H1 (cell line): ENCODE results near the gene RBCK1. TPM values are rescaled to one million over a fixed set of nuclear protein-coding genes. Genes with fewer than 3 reads are reported as not detected.

Experiments used
- CTCF ChIA-PET: fragments of 300-600 bp; sonication (Branson Sonifier 250); formaldehyde crosslinking; loops from one replicate; lab custom pipeline; 2021; ENCODE audit not compliant: partially characterized antibody; lab: Charles Lee
- POLR2A ChIA-PET: fragments of 300-600 bp; sonication (Branson Sonifier 250); formaldehyde crosslinking; loops from one replicate; lab custom pipeline; 2021; ENCODE audit warnings: inconsistent platforms; ENCODE audit not compliant: partially characterized antibody; lab: Charles Lee
- DNase-seq, 2 experiments: peaks; one replicate each; pipeline versions ENCODE4 v3.0.0 to v3.0.0-alpha.2; 2010 to 2022; ENCODE audit warnings: low spot score in 2 of 2, low read depth in 1 of 2, mixed read lengths in 1 of 2
- FAIRE-seq: peaks from 2 replicates; lab custom pipeline; 2011; peaks lifted over from hg19 to GRCh38; lab: Jason Lieb, UNC
- H2AFZ ChIP-seq: 2 replicates; pipeline ENCODE4 v1.8.1; 2012; ENCODE audit warnings: low read length, inconsistent platforms
- H2AK5ac ChIP-seq: 2 replicates; pipeline ENCODE4 v1.6.1; 2013; ENCODE audit warnings: low read depth, low read length
- H2BK120ac ChIP-seq: replicated peaks from 2 replicates; pipeline ENCODE3; 2013; ENCODE audit warnings: low read depth, low read length, inconsistent platforms
- H2BK12ac ChIP-seq: 2 replicates; pipeline ENCODE4 v1.6.1; 2013; ENCODE audit warnings: low read depth, low read length
- H2BK15ac ChIP-seq: 2 replicates; pipeline ENCODE4 v1.6.1; 2013; ENCODE audit warnings: low read length
- H2BK20ac ChIP-seq: 2 replicates; pipeline ENCODE4 v1.6.1; 2013; ENCODE audit warnings: low read length
- H2BK5ac ChIP-seq: 2 replicates; pipeline ENCODE4 v1.6.1; 2013; ENCODE audit warnings: low read depth, low read length
- H3K14ac ChIP-seq: 2 replicates; pipeline ENCODE4 v1.6.1; 2013; ENCODE audit warnings: inconsistent platforms; ENCODE audit not compliant: insufficient read length
- H3K18ac ChIP-seq: 2 replicates; pipeline ENCODE4 v1.6.1; 2013; ENCODE audit warnings: low read length; ENCODE audit errors: extremely low read depth
- H3K23ac ChIP-seq: 2 replicates; pipeline ENCODE4 v1.6.1; 2013; ENCODE audit warnings: inconsistent platforms; ENCODE audit not compliant: insufficient read length
- H3K23me2 ChIP-seq: 2 replicates; pipeline ENCODE4 v1.6.1; 2013; ENCODE audit warnings: low read depth, low read length
- H3K27ac ChIP-seq: 2 replicates; pipeline ENCODE4 v1.6.1; 2011; ENCODE audit warnings: low read depth, low read length, inconsistent platforms
- H3K27me3 ChIP-seq, 4 experiments: replicated peaks in 1 of 4; 1 replicate in 1 of 4; 2 replicates in 3 of 4; pipeline versions ENCODE4 v1.6.1 to v1.8.1; 2011 to 2013; ENCODE audit warnings: low read length in 3 of 4, mild to moderate bottlenecking in 3 of 4, inconsistent platforms in 2 of 4, mixed read lengths in 2 of 4, moderate library complexity in 1 of 4; ENCODE audit not compliant: control insufficient read depth in 3 of 4, insufficient read depth in 3 of 4; ENCODE audit errors: extremely low read depth in 1 of 4
- H3K36me3 ChIP-seq, 4 experiments: 2 replicates each; pipeline versions ENCODE4 v1.6.1 to v1.8.1; 2011 to 2013; ENCODE audit warnings: mild to moderate bottlenecking in 4 of 4, low read length in 3 of 4, moderate library complexity in 2 of 4, control low read depth in 1 of 4, inconsistent platforms in 1 of 4; ENCODE audit not compliant: insufficient read depth in 4 of 4, control insufficient read depth in 2 of 4
- H3K4ac ChIP-seq: replicated peaks from 2 replicates; pipeline ENCODE3; 2013; ENCODE audit warnings: low read length, low read depth, mixed read lengths, inconsistent platforms; ENCODE audit not compliant: insufficient read length
- H3K4me1 ChIP-seq, 4 experiments: replicated peaks in 1 of 4; 1 replicate in 1 of 4; 2 replicates in 3 of 4; pipeline versions ENCODE4 v1.6.1 to v1.8.1; 2011 to 2013; ENCODE audit warnings: low read length in 3 of 4, inconsistent platforms in 2 of 4, mixed read lengths in 1 of 4; ENCODE audit not compliant: insufficient read depth in 4 of 4, control insufficient read depth in 3 of 4
- H3K4me2 ChIP-seq, 2 experiments: 2 replicates each; pipeline versions ENCODE4 v1.6.1 to v1.8.1; 2011 to 2013; ENCODE audit warnings: low read depth in 2 of 2, low read length in 2 of 2, control low read depth in 1 of 2, inconsistent platforms in 1 of 2, mild to moderate bottlenecking in 1 of 2; ENCODE audit not compliant: insufficient read depth in 1 of 2
- H3K4me3 ChIP-seq, 4 experiments: fragments of 200-600, 300-600 bp in 1 of 4; sonication (generic), shearing (Covaris generic), sonication (Bioruptor Twin) in 1 of 4; 2 replicates each; pipeline versions ENCODE4 v1.5.1 to v1.8.1; 2011 to 2016; ENCODE audit warnings: low read length in 4 of 4, low read depth in 3 of 4, control low read depth in 2 of 4, inconsistent platforms in 2 of 4, mild to moderate bottlenecking in 2 of 4, mixed read lengths in 1 of 4, moderate library complexity in 1 of 4; ENCODE audit not compliant: insufficient read depth in 2 of 4; ENCODE audit errors: extremely low read depth in 1 of 4
- H3K56ac ChIP-seq: replicated peaks from 2 replicates; pipeline ENCODE3; 2013; ENCODE audit warnings: low read depth, mild to moderate bottlenecking, mixed read lengths, low read length, inconsistent platforms; ENCODE audit not compliant: insufficient read length
- H3K79me1 ChIP-seq: 2 replicates; pipeline ENCODE4 v1.6.1; 2013; ENCODE audit warnings: low read depth, low read length, control low read depth
- H3K79me2 ChIP-seq, 2 experiments: 2 replicates each; pipeline versions ENCODE4 v1.6.1 to v1.8.1; 2012 to 2013; ENCODE audit warnings: low read length in 2 of 2, mild to moderate bottlenecking in 2 of 2, inconsistent platforms in 1 of 2; ENCODE audit not compliant: insufficient read depth in 2 of 2, control insufficient read depth in 1 of 2
- H3K9ac ChIP-seq, 4 experiments: replicated peaks in 1 of 4; 1 replicate in 1 of 4; 2 replicates in 3 of 4; pipeline versions ENCODE4 v1.6.1 to v1.8.1; 2011 to 2013; ENCODE audit warnings: low read depth in 3 of 4, low read length in 3 of 4, control low read depth in 2 of 4, mild to moderate bottlenecking in 2 of 4, moderate library complexity in 2 of 4, inconsistent platforms in 1 of 4; ENCODE audit errors: extremely low read depth in 1 of 4
- H3K9me3 ChIP-seq, 2 experiments: 2 replicates each; pipeline versions ENCODE4 v1.6.1 to v1.8.1; 2012 to 2013; ENCODE audit warnings: mild to moderate bottlenecking in 2 of 2, moderate library complexity in 2 of 2, control low read depth in 1 of 2, inconsistent platforms in 1 of 2, low read depth in 1 of 2, low read length in 1 of 2, mixed read lengths in 1 of 2; ENCODE audit not compliant: insufficient read depth in 2 of 2
- H4K20me1 ChIP-seq, 2 experiments: replicated peaks in 1 of 2; 2 replicates each; pipeline versions ENCODE3 to v1.8.1; 2011 to 2013; ENCODE audit warnings: inconsistent platforms in 2 of 2, low read length in 2 of 2, mild to moderate bottlenecking in 1 of 2; ENCODE audit not compliant: insufficient read depth in 2 of 2, control insufficient read depth in 1 of 2
- H4K5ac ChIP-seq: 2 replicates; pipeline ENCODE4 v1.6.1; 2013; ENCODE audit warnings: low read length, low read depth, mixed read lengths, inconsistent platforms; ENCODE audit not compliant: insufficient read length
- H4K8ac ChIP-seq: 2 replicates; pipeline ENCODE4 v1.8.0; 2013; ENCODE audit warnings: mild to moderate bottlenecking, moderate library complexity, low read length, inconsistent platforms; ENCODE audit not compliant: insufficient read depth; ENCODE audit errors: extremely low read depth
- H4K91ac ChIP-seq: replicated peaks from 2 replicates; pipeline ENCODE3; 2013; ENCODE audit warnings: low read length, mixed read lengths, inconsistent platforms; ENCODE audit not compliant: insufficient read length
- BCL11A ChIP-seq, 2 experiments: IDR thresholded peaks; one replicate each; pipeline ENCODE4 v1.6.1; 2011; ENCODE audit warnings: low read depth in 2 of 2, low read length in 2 of 2, mild to moderate bottlenecking in 2 of 2
- FOSL1 ChIP-seq: IDR thresholded peaks from 2 replicates; pipeline ENCODE4 v1.6.1; 2011; ENCODE audit warnings: mild to moderate bottlenecking, low read depth, low read length, moderate library complexity; ENCODE audit not compliant: insufficient read depth
- HDAC2 ChIP-seq, 2 experiments: fragments of 300-600 bp in 1 of 2; sonication (generic) in 1 of 2; IDR thresholded peaks; 2 replicates each; pipeline ENCODE4 v1.6.1; 2011 to 2012; ENCODE audit warnings: low read depth in 2 of 2, low read length in 2 of 2, mild to moderate bottlenecking in 2 of 2, moderate library complexity in 2 of 2, borderline replicate concordance in 1 of 2, inconsistent platforms in 1 of 2
- MAX ChIP-seq: IDR thresholded peaks from 2 replicates; pipeline ENCODE4 v1.6.1; 2012; ENCODE audit warnings: inconsistent platforms
- RFX5 ChIP-seq: IDR thresholded peaks from 2 replicates; pipeline ENCODE4 v1.6.1; 2011; ENCODE audit warnings: low read depth, low read length, improper control_type of control experiment, borderline replicate concordance
- SP1 ChIP-seq: IDR thresholded peaks from 2 replicates; pipeline ENCODE4 v1.6.1; 2011; ENCODE audit warnings: low read depth, low read length
- SP4 ChIP-seq: IDR thresholded peaks from 2 replicates; pipeline ENCODE4 v1.6.1; 2012; ENCODE audit warnings: low read length, inconsistent platforms
- WGBS, 2 experiments: shearing (Covaris generic) in 1 of 2; methylation state at CpG; one replicate each; pipeline versions ENCODE4 v1.1.6 to v1.1.7; 2013 to 2015; ENCODE audit warnings: low lambda C conversion rate in 2 of 2, mixed read lengths in 2 of 2, inconsistent platforms in 1 of 2, low coverage in 1 of 2, missing lambda C conversion rate in 1 of 2; ENCODE audit not compliant: insufficient replicate concordance in 2 of 2, insufficient coverage in 1 of 2, insufficient read length in 1 of 2; ENCODE audit errors: extremely low coverage in 1 of 2, missing lambda C conversion rate in 1 of 2; 5-methylcytosine and 5-hydroxymethylcytosine counted together
- polyA plus RNA-seq, 7 experiments: library from polyadenylated mRNA; depleted of rRNA in 3 of 7; stranded (reverse) in 5 of 7; unstranded in 2 of 7; fragments of >200 nt in 5 of 7; fragments of 200-250 nt in 2 of 7; gene quantifications; 1 replicate in 5 of 7; 2 replicates in 1 of 7; 4 replicates in 1 of 7; pipeline versions ENCODE4 v1.2.1 to v1.2.3, GENCODE V29; 2011 to 2013; ENCODE audit warnings: missing spikeins in 2 of 7, mixed read lengths in 2 of 7
- total RNA-seq: library from RNA; stranded (reverse); fragmentation: NEBNext Ultra II Directional; extraction: Animal tissue kit (Norgen Biotek cat#: 25700); gene quantifications from 2 replicates; pipeline ENCODE4 v1.2.1, GENCODE V29; 2021

RBCK1 gene
- total and polyA plus RNA-seq, 2 of the 8 experiments (the other 6 are each of a cell fraction or from before 2014, with no cell fraction given) = 43.1 to 54.7 TPM

- no peak overlapping the region for H2BK120ac ChIP-seq
These were observed 16.9 kb upstream of the RBCK1 start for GRCh38 chr20:391041-391711.

More at GRCh38 chr20:391041-391711, 16.9 kb upstream of the RBCK1 start:
- Histone ChIP-seq H3K9ac (no peak overlapping the region), H2AFZ (no peak overlapping the region), H3K79me2 (no peaks in the 10 kb centered on the region), H3K56ac (no peak overlapping the region), H3K27me3 (no peaks in the 10 kb centered on the region), H2BK20ac (no peak overlapping the region), H4K91ac (no peak overlapping the region), H2BK12ac (no peak overlapping the region), H3K23ac (no peak overlapping the region), H2BK15ac (no peak overlapping the region), H3K4me2 (no peak overlapping the region), H3K9me3 (no peaks in the 10 kb centered on the region), H3K18ac (no peak overlapping the region), H3K36me3 (peaks cover 0 to 26% (median 5%) of the 10 kb centered on the region in 4 experiments; a peak in 4 of 8 replicates), H3K23me2 (no peaks in the 10 kb centered on the region), H4K5ac (no peak overlapping the region), H3K4me1 (no peaks in the 10 kb centered on the region), H3K27ac (no peak overlapping the region), H4K8ac (0 out of 2 replicates have a peak overlapping the region, but pooled peaks have one; percentile 5), H3K14ac (no peak overlapping the region)
- CTCF ChIA-PET = interaction anchor here (0.6 to 3.5 kb wide), 5 partner anchors 15 to 41 kb away, joined by 3 to 14 read pairs (median 3); no protein-coding TSS in a partner anchor
- WGBS, 2 experiments = 93% methylated on average over 26 of the region's 29 CpGs; no CpG with 5 or more reads in 1 of the 2 experiments
- TF ChIP-seq FOSL1 (no peak), BCL11A (IDR thresholded peaks at IDR 0.05; ENCODE audit: low read depth in 2 of 2, low read length in 2 of 2) (no peak), HDAC2 (IDR thresholded peaks at IDR 0.05; ENCODE audit: borderline replicate concordance in 1 of 2, low read depth in 2 of 2, low read length in 2 of 2) (no peak), SP4 (no peak), RFX5 (no peak), SP1 (no peak), MAX (no peak)
- TF ChIP-seq, all 59 proteins: peak for 0
- peaks cover 3 to 4% of the 10 kb centered on the region in 2 experiments for H4K20me1 ChIP-seq
- H2AK5ac ChIP-seq = no peak overlapping the region
- no peak for FAIRE-seq
- POLR2A ChIA-PET = interaction anchor here (0.9 to 15.2 kb wide), 6 partner anchors 8 to 61 kb away, joined by 3 to 263 read pairs (median 5); partner anchors contain the start of genes NRSN2 and TRIB3
- H3K79me1 ChIP-seq = no peaks in the 10 kb centered on the region
- H3K4ac ChIP-seq = no peak overlapping the region
- no peak overlapping the region for H2BK5ac ChIP-seq
- H3K4me3 ChIP-seq = no peak overlapping the region
- DNase-seq = no peak
